ENCODE measurements around the gene CD99.

The CD99 gene

GRCh38 chrX:2788980-2789379, 97.9 kb downstream of the CD99 start:
- Histone ChIP-seq H3K27ac (ENCODE audit: low read depth, low read length) (no peak overlapping the region), H3K27me3 (ENCODE audit: insufficient read depth, low read length) (no peaks in the 10 kb centered on the region), H3K4me3 (ENCODE audit: low read depth, low read length) (no peak overlapping the region), H3K36me3 (ENCODE audit: insufficient read depth, low read length) (no peaks in the 10 kb centered on the region), H3K4me1 (ENCODE audit: control insufficient read depth, insufficient read depth, low read length, unreplicated experiment) (peaks cover 3% of the 10 kb centered on the region), H3K79me2 (ENCODE audit: control insufficient read depth, insufficient read depth, low read length, unreplicated experiment) (no peaks in the 10 kb centered on the region), H2AFZ (ENCODE audit: low read length, unreplicated experiment) (no peak overlapping the region)

DNA sequence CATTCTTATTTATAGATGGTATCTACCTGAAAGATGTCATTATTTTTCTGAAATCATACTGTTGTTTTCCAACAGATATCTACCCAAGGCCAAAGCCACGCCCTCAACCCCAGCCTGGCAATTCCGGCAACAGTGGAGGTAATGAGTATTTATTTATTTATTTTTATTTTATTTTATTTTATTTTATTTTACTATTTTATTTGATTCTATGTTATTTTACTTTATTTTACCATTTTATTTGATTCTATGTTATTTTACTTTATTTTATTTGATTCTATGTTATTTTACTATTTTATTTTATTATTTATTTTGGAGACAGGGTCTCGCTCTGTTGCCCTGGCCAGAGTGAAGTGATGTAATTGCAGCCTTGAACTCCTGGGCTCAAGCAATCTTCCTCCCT, 98.5 kb downstream of the CD99 start:
- no peaks in the 10 kb centered on the region for H3K4me1 ChIP-seq (ENCODE audit: control insufficient read depth, insufficient read depth, low read length, unreplicated experiment)
- H3K79me2 ChIP-seq (ENCODE audit: control insufficient read depth, insufficient read depth, low read length, unreplicated experiment): no peaks in the 10 kb centered on the region
- H3K4me3 ChIP-seq (ENCODE audit: low read depth, low read length): no peak overlapping the region
- H2AFZ ChIP-seq (ENCODE audit: low read length, unreplicated experiment): no peak overlapping the region
- no peak overlapping the region for H3K27ac ChIP-seq (ENCODE audit: low read depth, low read length)
- H3K36me3 ChIP-seq (ENCODE audit: insufficient read depth, low read length): no peaks in the 10 kb centered on the region
- H3K27me3 ChIP-seq (ENCODE audit: insufficient read depth, low read length): no peaks in the 10 kb centered on the region
